Left lung (tissue), 10 donors: ENCODE data around the gene OAS3. TPM values are rescaled to one million over a fixed set of nuclear protein-coding genes. Genes with fewer than 3 reads are reported as not detected.
"Not testable (repeated sequence)": the region's sequence is repeated elsewhere in the genome, so short reads cannot be mapped to it uniquely, and the experiment has no call there.

Experiments used
- ATAC-seq: fragments of 200-7000 bp; cut with Tn5 transposase; one replicate; pipeline ENCODE4 v1.9.1; 2020; ENCODE audit warnings: moderate library complexity
- DNase-seq, 4 donors: peaks; one replicate each; pipeline ENCODE4 v3.0.0-alpha.2; 2013 to 2020
- H3K27ac ChIP-seq, 2 donors: fragments of 200-600 bp; sonication (generic) in 1 of 2; one replicate each; pipeline versions ENCODE4 v1.5.0 to v1.8.0; 2020 to 2021
- H3K27me3 ChIP-seq, 2 donors: fragments of 200-600 bp; sonication (generic) in 1 of 2; one replicate each; pipeline versions ENCODE4 v1.5.0 to v1.8.0; 2020 to 2021
- H3K36me3 ChIP-seq, 2 donors: fragments of 200-600 bp; sonication (generic) in 1 of 2; one replicate each; pipeline versions ENCODE4 v1.5.0 to v1.8.0; 2020 to 2021
- H3K4me1 ChIP-seq, 2 donors: fragments of 200-600 bp; one replicate each; pipeline ENCODE4 v1.8.0; 2021
- H3K4me3 ChIP-seq, 2 donors: fragments of 200-600 bp; sonication (generic) in 1 of 2; one replicate each; pipeline versions ENCODE4 v1.5.0 to v1.8.0; 2020 to 2021; ENCODE audit warnings: mild to moderate bottlenecking in 1 of 2
- H3K9me3 ChIP-seq, 2 donors: fragments of 200-600 bp; sonication (generic) in 1 of 2; one replicate each; pipeline versions ENCODE4 v1.5.0 to v1.8.0; 2020 to 2021
- intact Hi-C, 2 donors: fragments of 100-400 bp; cut with DNase I; formaldehyde crosslinking; loops; one replicate each; pipeline versions ENCODE4 v1.11.2 to v1.14.2; 2022
- polyA plus RNA-seq, 6 donors: library from polyadenylated mRNA; unstranded; fragments of 120-200 nt; gene quantifications; one replicate each; pipeline ENCODE4 v1.2.1, GENCODE V29; 2013; ENCODE audit not compliant: insufficient read length in 6 of 6
- total RNA-seq, 2 donors: library from RNA; stranded (reverse); fragmentation: NEBNext Ultra II Directional; extraction: Animal tissue kit (Norgen Biotek cat#: 25700); gene quantifications; one replicate each; pipeline ENCODE4 v1.2.1, GENCODE V29; 2021
- TF ChIP-seq, protein P1 (sequence below), 2 donors: fragments of 200-600 bp; sonication (generic) in 1 of 2; IDR thresholded peaks; one replicate each; pipeline versions ENCODE4 v1.5.0 to v1.8.0; 2021; ENCODE audit warnings: antibody characterized with exemption in 2 of 2
- donor health status: DM: no; HTN: yes; CAD: no.
- donor health status: DM: no; HTN: no; CAD: no.

Gene OAS3
- total and polyA plus RNA-seq, 8 donors, result 11.4 to 47.5 (median 17.7) TPM

DNA sequence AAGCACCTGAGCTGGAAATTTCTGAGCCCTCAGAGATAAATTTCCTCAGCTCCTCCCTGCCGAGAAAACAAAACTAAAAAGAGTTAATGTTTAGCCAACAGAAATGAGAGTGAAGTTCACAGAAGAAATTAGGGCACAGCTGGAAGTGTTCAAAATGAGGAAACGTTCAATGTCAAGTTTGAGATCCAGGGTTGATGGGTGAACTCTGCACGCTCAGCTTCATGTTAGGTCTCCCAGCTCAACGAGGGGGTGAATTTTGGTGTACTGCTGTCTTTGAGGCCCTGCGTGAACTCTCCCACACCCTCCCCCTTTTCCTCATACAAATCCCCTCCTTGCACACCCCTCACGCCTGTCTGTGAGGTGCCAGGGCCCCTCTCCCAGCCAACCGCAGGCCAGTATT is 13.3 kb upstream of the OAS3 start:
- Histone ChIP-seq H3K27me3 (no peaks in the 10 kb centered on the region), H3K9me3 (peaks cover 0 to 3% of the 10 kb centered on the region in 2 donors), H3K36me3 (peaks cover 0 to 8% of the 10 kb centered on the region in 2 donors), H3K4me1 (no peaks in the 10 kb centered on the region), H3K27ac (no peak overlapping the region), H3K4me3 (no peak overlapping the region)
- peak; percentile 24 for ATAC-seq
- peak in 1 of 4 donors; percentile 39 for DNase-seq
- TF ChIP-seq, protein P1, sequence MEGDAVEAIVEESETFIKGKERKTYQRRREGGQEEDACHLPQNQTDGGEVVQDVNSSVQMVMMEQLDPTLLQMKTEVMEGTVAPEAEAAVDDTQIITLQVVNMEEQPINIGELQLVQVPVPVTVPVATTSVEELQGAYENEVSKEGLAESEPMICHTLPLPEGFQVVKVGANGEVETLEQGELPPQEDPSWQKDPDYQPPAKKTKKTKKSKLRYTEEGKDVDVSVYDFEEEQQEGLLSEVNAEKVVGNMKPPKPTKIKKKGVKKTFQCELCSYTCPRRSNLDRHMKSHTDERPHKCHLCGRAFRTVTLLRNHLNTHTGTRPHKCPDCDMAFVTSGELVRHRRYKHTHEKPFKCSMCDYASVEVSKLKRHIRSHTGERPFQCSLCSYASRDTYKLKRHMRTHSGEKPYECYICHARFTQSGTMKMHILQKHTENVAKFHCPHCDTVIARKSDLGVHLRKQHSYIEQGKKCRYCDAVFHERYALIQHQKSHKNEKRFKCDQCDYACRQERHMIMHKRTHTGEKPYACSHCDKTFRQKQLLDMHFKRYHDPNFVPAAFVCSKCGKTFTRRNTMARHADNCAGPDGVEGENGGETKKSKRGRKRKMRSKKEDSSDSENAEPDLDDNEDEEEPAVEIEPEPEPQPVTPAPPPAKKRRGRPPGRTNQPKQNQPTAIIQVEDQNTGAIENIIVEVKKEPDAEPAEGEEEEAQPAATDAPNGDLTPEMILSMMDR (IDR thresholded peaks at IDR 0.05), result no peak
- intact Hi-C loops, result no loop called here

DNA sequence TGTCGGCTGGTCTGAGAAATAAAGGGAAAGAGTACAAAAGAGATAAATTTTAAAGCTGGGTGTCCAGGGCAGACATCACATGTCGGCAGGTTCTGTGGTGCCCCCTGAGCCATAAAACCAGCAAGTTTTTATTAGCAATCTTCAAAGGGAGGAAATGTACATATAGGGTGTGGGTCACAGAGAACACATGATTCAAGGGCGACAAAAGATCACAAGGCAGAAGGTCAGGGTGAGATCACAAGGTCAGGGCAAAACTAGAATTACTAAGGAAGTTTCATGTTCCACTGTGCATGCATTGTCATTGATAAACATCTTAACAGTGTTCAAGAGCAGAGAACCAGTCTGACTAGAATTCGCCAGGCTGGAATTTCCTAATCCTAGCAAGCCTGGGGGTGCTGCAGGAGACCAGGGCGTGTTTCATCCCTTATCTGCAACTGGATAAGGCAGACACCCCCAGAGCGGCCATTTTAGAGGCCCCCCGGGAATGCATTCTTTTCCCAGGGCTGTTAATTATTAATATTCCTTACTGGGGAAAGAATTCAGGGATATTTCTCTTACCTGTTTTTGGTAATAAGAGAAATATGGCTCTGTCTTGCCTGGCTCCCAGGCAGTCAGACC is 11.7 kb upstream of the OAS3 start:
- ATAC-seq, result not testable (repeated sequence)

DNA sequence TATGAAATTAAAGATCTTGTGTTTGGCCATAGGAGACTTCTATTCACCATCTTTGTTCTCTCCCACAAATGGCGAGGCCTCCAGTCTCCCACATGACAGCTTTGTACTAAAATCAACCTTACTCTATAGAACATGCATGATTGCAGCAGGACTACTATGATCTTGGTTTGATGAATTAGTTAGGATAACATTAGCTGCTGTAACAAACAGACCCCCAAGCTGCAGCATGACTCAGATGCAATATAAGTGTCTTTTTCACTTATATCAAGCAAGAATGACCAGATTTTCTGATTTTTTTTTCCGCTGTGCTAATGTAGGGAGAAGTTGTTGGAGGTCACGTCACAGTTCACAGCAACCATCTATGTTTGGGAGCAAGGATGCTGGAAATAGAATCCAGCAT is 10.8 kb upstream of the OAS3 start:
- DNase-seq (no peak), ATAC-seq (no peak)
- H3K4me3 ChIP-seq, result no peak overlapping the region
- TF ChIP-seq, protein P1 (IDR thresholded peaks at IDR 0.05), result no peak
- H3K4me1 ChIP-seq, result no peaks in the 10 kb centered on the region
- H3K36me3 ChIP-seq, result no peaks in the 10 kb centered on the region
- peaks cover 0 to 3% of the 10 kb centered on the region in 2 donors for H3K9me3 ChIP-seq
- H3K27me3 ChIP-seq, result no peaks in the 10 kb centered on the region
- intact Hi-C loops, result no loop called here
- no peak overlapping the region for H3K27ac ChIP-seq

More for the DNA sequence above, 11.7 kb upstream of the OAS3 start:
- DNase-seq, H3K4me3 ChIP-seq, H3K36me3 ChIP-seq, H3K4me1 ChIP-seq, H3K27me3 ChIP-seq, H3K27ac ChIP-seq, H3K9me3 ChIP-seq, intact Hi-C loops: not testable (repeated sequence)

DNA sequence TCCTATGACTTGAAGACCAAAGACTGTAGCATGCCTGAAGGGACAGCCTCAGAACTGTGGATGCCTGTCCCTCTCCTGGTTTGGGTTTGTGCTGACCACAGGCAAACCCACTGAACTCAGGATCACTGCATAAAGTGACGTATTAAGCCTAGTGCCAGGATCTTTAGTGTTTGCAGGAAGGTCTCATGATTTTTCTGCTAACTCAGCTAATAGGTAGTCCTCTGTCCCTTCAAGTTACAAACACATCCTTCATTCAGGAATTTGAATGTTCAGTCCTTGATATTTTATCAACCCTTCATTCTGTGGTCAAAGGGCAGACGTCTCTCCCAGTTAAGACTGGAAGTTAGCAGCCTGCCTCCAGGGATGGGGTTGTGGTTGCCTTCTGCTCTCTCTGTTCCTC is 10.3 kb upstream of the OAS3 start:
- H3K9me3 ChIP-seq, result peaks cover 0 to 3% of the 10 kb centered on the region in 2 donors
- DNase-seq, result no peak
- no peaks in the 10 kb centered on the region for H3K36me3 ChIP-seq
- no peaks in the 10 kb centered on the region for H3K27me3 ChIP-seq
- ATAC-seq, result no peak
- TF ChIP-seq, protein P1 (IDR thresholded peaks at IDR 0.05), result no peak
- H3K27ac ChIP-seq, result no peak overlapping the region
- intact Hi-C loops, result no loop called here
- H3K4me1 ChIP-seq, result no peaks in the 10 kb centered on the region
- H3K4me3 ChIP-seq, result no peak overlapping the region

DNA sequence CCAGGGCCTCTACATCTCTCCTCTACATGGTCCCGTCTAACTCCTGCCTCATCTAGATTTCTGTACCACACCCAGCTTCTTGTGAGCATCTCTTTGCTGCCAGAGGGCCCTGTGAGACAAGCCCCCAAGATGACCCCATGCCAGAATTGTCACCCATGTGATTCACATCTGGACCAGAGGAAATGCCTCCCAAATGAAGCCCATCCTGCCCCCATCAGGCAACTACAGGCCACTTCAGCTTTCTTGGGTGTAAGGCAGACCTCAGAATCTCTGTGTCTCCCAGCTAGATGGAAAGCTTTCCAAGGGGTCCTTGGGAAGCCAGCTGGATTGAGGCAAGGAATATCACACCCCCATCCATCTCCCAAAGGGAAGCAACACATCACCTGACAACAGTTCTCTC is 9.3 kb upstream of the OAS3 start:
- H3K4me1 ChIP-seq, result no peaks in the 10 kb centered on the region
- H3K27ac ChIP-seq, result no peak overlapping the region
- no peak overlapping the region for H3K4me3 ChIP-seq
- TF ChIP-seq, protein P1 (IDR thresholded peaks at IDR 0.05), result no peak
- no peaks in the 10 kb centered on the region for H3K36me3 ChIP-seq
- H3K27me3 ChIP-seq, result no peaks in the 10 kb centered on the region
- H3K9me3 ChIP-seq, result peaks cover 0 to 3% of the 10 kb centered on the region in 2 donors
- no peak for ATAC-seq
- DNase-seq, result no peak
- intact Hi-C loops, result no loop called here

DNA sequence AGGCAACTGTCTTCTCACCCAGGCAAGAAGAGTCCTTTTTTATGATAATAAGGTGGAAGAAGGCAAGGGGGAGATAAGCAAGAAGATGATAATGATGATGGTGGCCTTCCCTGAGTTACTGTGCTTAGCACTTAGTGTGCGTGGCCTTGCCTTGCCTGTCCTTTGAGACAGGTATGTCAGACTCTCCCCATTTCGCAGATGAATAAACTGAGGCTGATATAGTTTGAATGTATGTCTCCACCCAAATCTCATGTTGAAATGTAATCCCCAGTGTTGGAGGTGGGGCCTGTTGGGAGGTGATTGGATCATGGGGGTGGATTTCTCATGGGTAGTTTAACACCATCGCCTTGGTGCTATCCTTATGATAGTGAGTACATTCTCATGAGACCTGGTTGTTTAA is 8.6 kb upstream of the OAS3 start:
- Histone ChIP-seq H3K4me3 (no peak overlapping the region), H3K27me3 (no peaks in the 10 kb centered on the region), H3K9me3 (peaks cover 0 to 3% of the 10 kb centered on the region in 2 donors), H3K4me1 (no peaks in the 10 kb centered on the region), H3K27ac (no peak overlapping the region), H3K36me3 (no peaks in the 10 kb centered on the region)
- TF ChIP-seq, protein P1 (IDR thresholded peaks at IDR 0.05), result no peak
- intact Hi-C loops, result no loop called here
- ATAC-seq, result no peak
- DNase-seq, result no peak
